Tibial nerve (tissue), 4 donors: ENCODE results near the gene PLXNB3. TPM values are rescaled to one million over a fixed set of nuclear protein-coding genes. Genes with fewer than 3 reads are reported as not detected.

ENCODE experiments used
- DNase-seq, 2 donors: peaks; one replicate each; pipeline ENCODE4 v3.0.0-alpha.2; 2019; ENCODE audit warnings: low spot score in 2 of 2
- H3K27ac ChIP-seq, 4 donors: fragments of 200-600 bp; sonication (generic) in 3 of 4; one replicate each; pipeline ENCODE4 v1.5.1; 2017 to 2019; ENCODE audit warnings: mild to moderate bottlenecking in 1 of 4
- H3K27me3 ChIP-seq, 2 donors: fragments of 200-600 bp; sonication (generic) in 1 of 2; one replicate each; pipeline versions ENCODE4 v1.5.1 to v1.6.0; 2017 to 2019
- H3K36me3 ChIP-seq, 3 donors: fragments of 200-600 bp; sonication (generic); one replicate each; pipeline ENCODE4 v1.5.1; 2018 to 2019
- H3K4me1 ChIP-seq, 4 donors: fragments of 200-600 bp; sonication (generic) in 3 of 4; one replicate each; pipeline ENCODE4 v1.5.1; 2017 to 2019
- H3K4me3 ChIP-seq, 4 donors: fragments of 200-600 bp; sonication (generic) in 3 of 4; one replicate each; pipeline ENCODE4 v1.5.1; 2017 to 2019; ENCODE audit warnings: mild to moderate bottlenecking in 1 of 4, moderate library complexity in 1 of 4
- H3K9me3 ChIP-seq, 4 donors: fragments of 200-600 bp; sonication (generic) in 3 of 4; one replicate each; pipeline ENCODE4 v1.5.1; 2017 to 2019
- CTCF ChIP-seq, 5 experiments: fragments of 200-600 bp in 3 of 5; fragments of 450-650 bp in 2 of 5; sonication (generic) in 3 of 5; IDR thresholded peaks; one replicate each; pipeline ENCODE4 v1.5.1; 2016 to 2019; ENCODE audit warnings: antibody characterized with exemption in 5 of 5, mild to moderate bottlenecking in 3 of 5, moderate library complexity in 2 of 5
- EP300 ChIP-seq, 2 donors: sonication (generic); formaldehyde crosslinking; IDR thresholded peaks; one replicate each; pipeline ENCODE4 v1.6.1; 2017; ENCODE audit warnings: antibody characterized with exemption in 2 of 2, mild to moderate bottlenecking in 1 of 2
- POLR2A ChIP-seq, 2 donors: fragments of 450-650 bp; IDR thresholded peaks; one replicate each; pipeline ENCODE4 v1.6.1; 2017; ENCODE audit warnings: antibody characterized with exemption in 2 of 2, mild to moderate bottlenecking in 2 of 2, moderate library complexity in 2 of 2
- WGBS, 2 donors: methylation state at CpG; one replicate each; pipeline ENCODE4 v1.1.5; 2018; 5-methylcytosine and 5-hydroxymethylcytosine counted together
- total RNA-seq, 4 donors: library from RNA; depleted of rRNA; stranded (reverse); fragments of >200 nt; gene quantifications; one replicate each; pipeline ENCODE4 v1.1.0, GENCODE V29; 2016

PLXNB3 gene
- total RNA-seq, 4 donors from 2014 or later = 45.4 to 77.7 (median 50.3) TPM

GRCh38 chrX:153783378-153784013 lies 19.4 kb downstream of the PLXNB3 start:
- Histone ChIP-seq H3K27me3 (no peaks in the 10 kb centered on the region), H3K36me3 (peaks cover 0 to 51% (median 0%) of the 10 kb centered on the region in 3 donors), H3K9me3 (no peaks in the 10 kb centered on the region), H3K4me3 (no peak overlapping the region), H3K4me1 (peaks cover 0 to 24% (median 11%) of the 10 kb centered on the region in 4 donors), H3K27ac (no peak overlapping the region)
- no peak for DNase-seq
- 80% methylated on average over 1 to 24 of the region's 24 CpGs for whole genome bisulfite sequencing, 2 donors
- TF ChIP-seq CTCF (IDR thresholded peaks at IDR 0.05) = no peak
- no peak for TF ChIP-seq EP300 (IDR thresholded peaks at IDR 0.05)
- no peak for TF ChIP-seq POLR2A (IDR thresholded peaks at IDR 0.05)

- DNase-seq = no peak
- peaks cover 0 to 24% (median 11%) of the 10 kb centered on the region in 4 donors for H3K4me1 ChIP-seq
- no peaks in the 10 kb centered on the region for H3K9me3 ChIP-seq
- H3K36me3 ChIP-seq = peaks cover 0 to 61% (median 0%) of the 10 kb centered on the region in 3 donors
- no peak overlapping the region for H3K4me3 ChIP-seq
- no peak for TF ChIP-seq CTCF (IDR thresholded peaks at IDR 0.05)
- no peak for TF ChIP-seq EP300 (IDR thresholded peaks at IDR 0.05)
- TF ChIP-seq POLR2A (IDR thresholded peaks at IDR 0.05) = no peak
- WGBS, 2 donors = 89 to 90% methylated on average over 20 to 21 of the region's 27 CpGs
- no peaks in the 10 kb centered on the region for H3K27me3 ChIP-seq
- H3K27ac ChIP-seq = no peak overlapping the region
Observed at GRCh38 chrX:153784325-153784967, 20.4 kb downstream of the PLXNB3 start.

GRCh38 chrX:153786669-153787068 lies 22.6 kb downstream of the PLXNB3 start:
- H3K36me3 ChIP-seq = peaks cover 0 to 69% (median 0%) of the 10 kb centered on the region in 3 donors
- no peak for DNase-seq
- no peak overlapping the region for H3K27ac ChIP-seq
- TF ChIP-seq POLR2A (IDR thresholded peaks at IDR 0.05) = no peak
- TF ChIP-seq EP300 (IDR thresholded peaks at IDR 0.05) = no peak
- no peak for TF ChIP-seq CTCF (IDR thresholded peaks at IDR 0.05)
- peaks cover 0 to 10% (median 0%) of the 10 kb centered on the region in 4 donors for H3K4me1 ChIP-seq
- no peaks in the 10 kb centered on the region for H3K9me3 ChIP-seq
- 97 to 100% methylated on average over 1 to 12 of the region's 15 CpGs for WGBS, 2 donors
- H3K27me3 ChIP-seq = no peaks in the 10 kb centered on the region
- no peak overlapping the region for H3K4me3 ChIP-seq

- DNase-seq = no peak
- Histone ChIP-seq H3K9me3 (no peaks in the 10 kb centered on the region), H3K4me3 (no peak overlapping the region), H3K27ac (no peak overlapping the region), H3K36me3 (peaks cover 0 to 56% (median 0%) of the 10 kb centered on the region in 3 donors), H3K4me1 (peaks cover 0 to 17% (median 0%) of the 10 kb centered on the region in 4 donors), H3K27me3 (no peaks in the 10 kb centered on the region)
- WGBS, 2 donors = 91 to 92% methylated on average over 4 to 12 of the region's 12 CpGs
- no peak for TF ChIP-seq CTCF (IDR thresholded peaks at IDR 0.05)
- no peak for TF ChIP-seq POLR2A (IDR thresholded peaks at IDR 0.05)
- no peak for TF ChIP-seq EP300 (IDR thresholded peaks at IDR 0.05)
Observed at GRCh38 chrX:153789654-153790053, 25.6 kb downstream of the PLXNB3 start.
